CD4-positive, alpha-beta T cell (primary cell): ENCODE results near the gene PPP1R13B. TPM values are rescaled to one million over a fixed set of nuclear protein-coding genes. Genes with fewer than 3 reads are reported as not detected.

Experiments used
- ATAC-seq: fragments of 200-7000 bp; cut with Tn5 transposase; one replicate; pipeline ENCODE4 v1.10.0; 2022; ENCODE audit warnings: mild to moderate bottlenecking; ENCODE audit not compliant: poor library complexity
- CTCF ChIA-PET: fragments of 350-600 bp; sonication (Branson Sonifier 250); formaldehyde crosslinking; loops from one replicate; lab custom pipeline; 2021; ENCODE audit warnings: antibody characterized with exemption, inconsistent platforms; lab: Charles Lee
- POLR2A ChIA-PET: fragments of 350-600 bp; sonication (Branson Sonifier 250); formaldehyde crosslinking; loops from one replicate; lab custom pipeline; 2021; ENCODE audit warnings: antibody characterized with exemption, inconsistent platforms; lab: Charles Lee
- DNase-seq, 14 experiments: peaks; one replicate each; pipeline ENCODE4 v3.0.0-alpha.2; 2013 to 2020; ENCODE audit warnings: mixed read lengths in 2 of 14
- H3K27ac ChIP-seq, 2 donors: one replicate each; pipeline versions ENCODE4 v1.5.1 to v1.7.0; 2013; ENCODE audit warnings: low read length in 2 of 2, low read depth in 1 of 2, mild to moderate bottlenecking in 1 of 2
- H3K27me3 ChIP-seq, 2 experiments: 1 replicate in 1 of 2; 2 replicates in 1 of 2; pipeline versions ENCODE4 v1.6.1 to v1.7.0; 2013; ENCODE audit warnings: low read length in 2 of 2, control low read depth in 1 of 2, mild to moderate bottlenecking in 1 of 2, moderate library complexity in 1 of 2; ENCODE audit not compliant: insufficient read depth in 2 of 2, control insufficient read depth in 1 of 2
- H3K36me3 ChIP-seq: one replicate; pipeline ENCODE4 v1.6.1; 2013; ENCODE audit warnings: low read length, control low read depth; ENCODE audit not compliant: insufficient read depth
- H3K4me1 ChIP-seq: one replicate; pipeline ENCODE4 v1.6.1; 2013; ENCODE audit warnings: low read length, control low read depth; ENCODE audit not compliant: insufficient read depth
- H3K4me3 ChIP-seq: one replicate; pipeline ENCODE4 v1.5.1; 2013; ENCODE audit warnings: mild to moderate bottlenecking, low read length, moderate library complexity
- H3K9me3 ChIP-seq, 2 experiments: 1 replicate in 1 of 2; 2 replicates in 1 of 2; pipeline versions ENCODE4 v1.6.1 to v1.7.0; 2013; ENCODE audit warnings: low read length in 2 of 2, mild to moderate bottlenecking in 2 of 2, control low read depth in 1 of 2, moderate library complexity in 1 of 2; ENCODE audit not compliant: control insufficient read depth in 1 of 2, insufficient read depth in 1 of 2
- H3K27ac Mint-ChIP-seq: one replicate; pipeline ENCODE4 v1.8.0; 2020; ENCODE audit warnings: mixed read lengths
- H3K27me3 Mint-ChIP-seq: one replicate; pipeline ENCODE4 v1.8.0; 2021; ENCODE audit warnings: mixed read lengths
- H3K36me3 Mint-ChIP-seq: one replicate; pipeline ENCODE4 v1.8.0; 2021; ENCODE audit warnings: low read depth, mixed read lengths
- H3K4me1 Mint-ChIP-seq: one replicate; pipeline ENCODE4 v1.8.0; 2021; ENCODE audit warnings: low read depth, mixed read lengths
- H3K4me3 Mint-ChIP-seq: one replicate; pipeline ENCODE4 v1.8.0; 2020; ENCODE audit warnings: mild to moderate bottlenecking, mixed read lengths
- H3K9me3 Mint-ChIP-seq: one replicate; pipeline ENCODE4 v1.8.0; 2020; ENCODE audit warnings: mixed read lengths
- intact Hi-C, 2 experiments: fragments of 100-400 bp; cut with DNase I in 1 of 2; cut with micrococcal nuclease in 1 of 2; formaldehyde crosslinking; loops; one replicate each; pipeline versions ENCODE4 v1.15.1 to v1.9.0; 2023 to 2025; cut with DNase I, micrococcal nuclease
- total RNA-seq, 174 experiments: library from RNA in 2 of 174; stranded (reverse) in 2 of 174; gene quantifications; one replicate each; pipeline ENCODE4 v1.2.3 and lab custom pipeline; 2021 to 2026
- TF ChIP-seq, protein P1 (sequence below): fragments of 200-600 bp; IDR thresholded peaks from one replicate; pipeline ENCODE4 v1.8.0; 2022; ENCODE audit warnings: antibody characterized with exemption, mild to moderate bottlenecking

The PPP1R13B gene
- total RNA-seq, 2 experiments from 2014 or later, result 14.3 to 14.4 TPM

DNA sequence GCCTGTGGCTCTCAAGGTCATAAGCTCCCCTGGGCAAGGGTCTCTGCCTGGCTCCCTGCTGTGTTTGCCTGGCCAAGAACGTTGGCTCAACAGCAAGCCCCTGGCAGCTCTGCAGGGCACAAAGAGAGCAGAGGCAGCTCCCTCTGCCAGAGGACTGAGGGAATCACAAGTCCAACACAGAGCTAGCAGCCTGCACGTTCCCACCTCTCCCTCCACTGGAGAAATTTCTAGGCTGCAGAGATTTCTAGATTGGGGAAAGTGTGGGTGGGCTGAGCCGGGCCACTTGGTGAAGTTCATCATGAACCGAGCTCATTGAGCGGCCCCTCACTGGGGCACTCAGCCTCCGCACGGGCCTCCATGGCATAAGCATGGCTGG is 111.9 kb downstream of the PPP1R13B start:
- Mint-ChIP-seq H3K4me1 (no peaks in the 10 kb centered on the region), H3K36me3 (peaks cover 42% of the 10 kb centered on the region), H3K27me3 (no peaks in the 10 kb centered on the region), H3K27ac (no peak overlapping the region), H3K4me3 (no peak overlapping the region), H3K9me3 (no peaks in the 10 kb centered on the region)
- Histone ChIP-seq H3K36me3 (peaks cover 37% of the 10 kb centered on the region), H3K4me1 (no peaks in the 10 kb centered on the region), H3K4me3 (no peak overlapping the region), H3K27me3 (no peaks in the 10 kb centered on the region), H3K27ac (no peak overlapping the region), H3K9me3 (no peaks in the 10 kb centered on the region)
- TF ChIP-seq, protein P1, sequence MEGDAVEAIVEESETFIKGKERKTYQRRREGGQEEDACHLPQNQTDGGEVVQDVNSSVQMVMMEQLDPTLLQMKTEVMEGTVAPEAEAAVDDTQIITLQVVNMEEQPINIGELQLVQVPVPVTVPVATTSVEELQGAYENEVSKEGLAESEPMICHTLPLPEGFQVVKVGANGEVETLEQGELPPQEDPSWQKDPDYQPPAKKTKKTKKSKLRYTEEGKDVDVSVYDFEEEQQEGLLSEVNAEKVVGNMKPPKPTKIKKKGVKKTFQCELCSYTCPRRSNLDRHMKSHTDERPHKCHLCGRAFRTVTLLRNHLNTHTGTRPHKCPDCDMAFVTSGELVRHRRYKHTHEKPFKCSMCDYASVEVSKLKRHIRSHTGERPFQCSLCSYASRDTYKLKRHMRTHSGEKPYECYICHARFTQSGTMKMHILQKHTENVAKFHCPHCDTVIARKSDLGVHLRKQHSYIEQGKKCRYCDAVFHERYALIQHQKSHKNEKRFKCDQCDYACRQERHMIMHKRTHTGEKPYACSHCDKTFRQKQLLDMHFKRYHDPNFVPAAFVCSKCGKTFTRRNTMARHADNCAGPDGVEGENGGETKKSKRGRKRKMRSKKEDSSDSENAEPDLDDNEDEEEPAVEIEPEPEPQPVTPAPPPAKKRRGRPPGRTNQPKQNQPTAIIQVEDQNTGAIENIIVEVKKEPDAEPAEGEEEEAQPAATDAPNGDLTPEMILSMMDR, result no peak
- DNase-seq (no peak), ATAC-seq (no peak)
- intact Hi-C loops, result no loop called here
- ChIA-PET CTCF (no interaction called here), POLR2A (no interaction called here)

DNA sequence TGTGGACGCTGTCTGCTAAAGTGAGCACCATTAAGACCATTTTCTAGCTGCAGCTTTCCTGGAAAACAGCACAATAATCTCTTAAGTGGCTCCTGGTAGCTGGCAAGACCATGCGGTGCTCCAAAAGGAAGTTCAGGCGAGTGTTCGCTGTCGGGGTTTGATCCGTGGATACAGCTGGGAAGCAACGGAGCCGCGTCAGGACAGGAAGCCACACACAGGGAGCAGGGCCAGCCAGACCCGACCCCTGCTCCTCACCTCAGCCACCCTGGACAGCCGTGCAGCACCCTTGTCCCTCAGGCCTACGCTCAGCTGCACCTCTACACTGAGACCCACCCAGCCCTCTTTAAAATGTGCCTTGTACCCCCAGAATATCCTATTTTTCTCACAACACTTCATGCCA is 112.4 kb downstream of the PPP1R13B start:
- DNase-seq (no peak), ATAC-seq (no peak)
- Mint-ChIP-seq H3K4me1 (no peaks in the 10 kb centered on the region), H3K36me3 (peaks cover 40% of the 10 kb centered on the region), H3K27ac (no peak overlapping the region), H3K27me3 (no peaks in the 10 kb centered on the region), H3K4me3 (no peak overlapping the region), H3K9me3 (no peaks in the 10 kb centered on the region)
- no peaks in the 10 kb centered on the region for H3K27me3 ChIP-seq
- H3K4me3 ChIP-seq, result no peak overlapping the region
- peaks cover 39% of the 10 kb centered on the region for H3K36me3 ChIP-seq
- ChIA-PET CTCF (no interaction called here), POLR2A (no interaction called here)
- intact Hi-C loops, result no loop called here
- H3K4me1 ChIP-seq, result no peaks in the 10 kb centered on the region
- no peaks in the 10 kb centered on the region for H3K9me3 ChIP-seq
- TF ChIP-seq, protein P1, result no peak
- no peak overlapping the region for H3K27ac ChIP-seq

DNA sequence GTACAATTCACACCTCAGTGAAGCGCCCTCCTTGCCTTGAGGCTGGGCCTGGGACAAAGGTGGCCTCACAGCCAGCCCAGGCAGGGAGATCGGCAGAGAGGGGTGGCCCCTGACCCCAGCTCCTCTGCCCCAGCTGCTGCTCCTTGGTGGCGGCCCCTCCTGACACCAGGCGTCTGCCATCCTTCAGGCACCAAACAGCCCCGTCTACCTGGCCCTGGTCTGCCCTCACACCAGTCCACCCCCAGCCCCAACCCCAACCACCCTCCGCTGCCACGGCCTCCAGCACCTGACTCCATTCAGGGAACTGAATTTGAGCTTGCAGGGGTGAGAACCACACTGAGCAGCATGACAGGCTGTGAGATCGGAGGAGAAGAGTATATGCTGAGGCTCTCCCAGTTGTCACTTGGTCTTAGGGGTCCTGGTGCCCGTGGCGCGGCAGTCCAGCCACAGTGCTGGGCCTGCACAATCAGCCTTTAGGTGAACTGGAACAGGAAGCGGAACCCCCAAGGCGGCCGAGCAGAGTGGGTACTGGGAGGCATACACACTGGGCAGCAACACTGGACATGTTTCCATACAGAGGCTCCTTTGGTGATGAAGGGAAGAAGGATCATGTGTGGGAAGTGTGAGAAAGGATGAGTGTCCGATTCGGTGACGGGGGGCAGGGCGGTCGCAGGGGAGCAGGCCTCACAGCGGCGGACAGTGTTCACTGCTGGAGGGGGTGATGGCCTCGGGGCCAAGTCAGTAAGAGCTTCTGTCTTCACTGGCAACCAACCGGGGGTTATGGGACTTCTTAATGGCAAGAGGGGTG is 113.1 kb downstream of the PPP1R13B start:
- H3K27ac ChIP-seq, result no peak overlapping the region
- H3K27ac Mint-ChIP-seq, result no peak overlapping the region
- no peaks in the 10 kb centered on the region for H3K4me1 ChIP-seq
- intact Hi-C loops, result no loop called here
- peaks cover 40% of the 10 kb centered on the region for H3K36me3 Mint-ChIP-seq
- no peaks in the 10 kb centered on the region for H3K9me3 Mint-ChIP-seq
- H3K4me3 Mint-ChIP-seq, result no peak overlapping the region
- no peak for ATAC-seq
- no peak overlapping the region for H3K4me3 ChIP-seq
- DNase-seq, result no peak
- H3K27me3 Mint-ChIP-seq, result no peaks in the 10 kb centered on the region
- TF ChIP-seq, protein P1, result no peak
- no peaks in the 10 kb centered on the region for H3K4me1 Mint-ChIP-seq
- ChIA-PET POLR2A (no interaction called here), CTCF (no interaction called here)
- no peaks in the 10 kb centered on the region for H3K27me3 ChIP-seq
- peaks cover 40% of the 10 kb centered on the region for H3K36me3 ChIP-seq
- no peaks in the 10 kb centered on the region for H3K9me3 ChIP-seq
